A549 (cell line): ENCODE measurements around the gene DNAJA1.
"Not testable (repeated sequence)": the region's sequence is repeated elsewhere in the genome, so short reads cannot be mapped to it uniquely, and the experiment has no call there.

Source experiments
- CEBPB ChIP-seq, 2 experiments: fragments of >200 bp in 1 of 2; sonication (Bioruptor Twin) in 1 of 2; formaldehyde crosslinking in 1 of 2; IDR thresholded peaks; 2 replicates each; pipeline ENCODE4 v1.6.1; 2012 to 2016
- CTCF ChIP-seq: fragments of >200 bp; sonication (Bioruptor Twin); formaldehyde crosslinking; IDR thresholded peaks from 3 replicates; pipeline ENCODE4 v1.5.1; 2016
- EP300 ChIP-seq, 2 experiments: fragments of >200 bp; sonication (Bioruptor Twin); formaldehyde crosslinking; IDR thresholded peaks; 2 replicates in 1 of 2; 3 replicates in 1 of 2; pipeline ENCODE4 v1.6.1; 2016 to 2017
- FOSB ChIP-seq: fragments of 250-450 bp; sonication (Bioruptor Pico); IDR thresholded peaks from 2 replicates; pipeline ENCODE4 v1.5.0; 2020; ENCODE audit warnings: mild to moderate bottlenecking, moderate library complexity
- HMGXB4 ChIP-seq: fragments of 250-450 bp; sonication (Bioruptor Pico); IDR thresholded peaks from 2 replicates; pipeline ENCODE4 v1.5.0; 2021; ENCODE audit warnings: mild to moderate bottlenecking, moderate library complexity, borderline replicate concordance
- KDM5A ChIP-seq: fragments of 200-600 bp; sonication (generic); IDR thresholded peaks from 2 replicates; pipeline ENCODE4 v1.6.1; 2016; ENCODE audit warnings: antibody characterized with exemption, mild to moderate bottlenecking
- MAX ChIP-seq: IDR thresholded peaks from 2 replicates; pipeline ENCODE4 v1.6.1; 2012
- POLR2A ChIP-seq: IDR thresholded peaks from 2 replicates; pipeline ENCODE4 v1.6.1; 2012; ENCODE audit warnings: mild to moderate bottlenecking, low read length
- REST ChIP-seq: fragments of 200-600 bp; sonication (generic); IDR thresholded peaks from 2 replicates; pipeline ENCODE4 v1.6.1; 2016; ENCODE audit warnings: antibody characterized with exemption, mild to moderate bottlenecking, moderate library complexity

- TF ChIP-seq HMGXB4 (CRISPR knock-in tag); CTCF; POLR2A; CEBPB (IDR thresholded peaks at IDR 0.05); EP300 (IDR thresholded peaks at IDR 0.05); MAX; REST; KDM5A; FOSB (CRISPR knock-in tag): not testable (repeated sequence)
Observed at GRCh38 chr9:33000682-33001055, 24.4 kb upstream of the DNAJA1 start.
